NOMO-1 (cell line): ENCODE measurements around the gene PEX1.
"Not testable (repeated sequence)": the region's sequence is repeated elsewhere in the genome, so short reads cannot be mapped to it uniquely, and the experiment has no call there.

Experiments used
- DNase-seq, 2 experiments: peaks; one replicate each; lab custom pipeline; 2025; ENCODE audit not compliant: unreplicated experiment in 2 of 2; lab: John Stamatoyannopoulos, UW

PEX1 gene

DNA sequence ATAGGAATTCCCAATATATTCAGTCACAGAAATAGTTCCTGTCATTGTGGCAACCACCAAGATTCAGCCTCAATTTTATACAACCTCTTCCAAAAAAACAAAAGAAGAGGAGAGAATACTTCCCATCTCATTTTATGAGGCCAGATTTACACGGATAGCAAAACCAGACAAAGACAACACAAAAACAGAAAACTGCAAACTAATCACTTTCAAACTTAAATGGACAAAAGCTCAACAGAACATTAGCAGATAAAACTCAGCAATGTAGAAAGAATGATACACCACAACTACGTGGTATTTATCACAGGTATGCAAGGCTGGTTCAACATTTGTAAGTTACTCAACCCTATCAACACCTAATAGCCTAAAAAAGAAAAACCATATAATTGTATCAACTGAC lies 22.0 kb downstream of the PEX1 start:
- no peak for DNase-seq

DNA sequence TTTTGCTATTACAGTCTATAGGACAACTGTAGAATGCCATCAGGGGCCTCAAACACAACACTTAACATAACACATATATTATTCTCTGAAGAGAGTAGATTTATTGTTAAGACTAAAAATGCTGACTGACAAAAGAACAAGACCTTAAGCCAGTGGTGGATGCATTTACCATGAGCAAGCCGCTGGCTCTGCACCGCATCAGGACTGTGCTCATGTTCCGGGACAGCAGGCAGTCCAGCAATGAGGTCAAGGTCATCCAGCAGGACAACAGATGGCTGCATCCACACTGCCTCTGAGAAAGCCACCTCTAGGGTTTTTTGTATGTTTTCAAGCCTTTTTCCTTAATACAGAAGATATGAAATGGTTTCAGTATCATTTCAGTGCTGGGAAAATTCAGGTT lies 23.8 kb downstream of the PEX1 start:
- no peak for DNase-seq

DNA sequence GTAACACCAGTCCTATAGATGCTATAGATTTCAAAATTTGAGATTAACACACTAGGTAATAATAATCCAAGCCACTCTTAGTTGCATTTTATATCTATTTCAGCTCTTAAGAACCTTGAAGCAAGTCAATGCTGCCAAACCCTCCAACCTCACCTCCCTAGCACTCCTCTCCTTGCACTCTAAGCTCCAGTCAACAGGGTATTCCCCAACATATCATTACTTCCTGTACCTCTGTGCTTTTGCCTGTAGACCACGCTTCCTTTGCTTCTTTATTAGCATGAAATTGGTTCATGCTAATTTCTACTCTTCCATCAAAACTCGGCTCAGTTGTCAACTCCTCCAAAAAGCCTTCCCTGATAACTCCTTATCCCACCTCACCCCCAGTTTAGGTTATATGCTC lies 24.6 kb downstream of the PEX1 start:
- DNase-seq: no peak

DNA sequence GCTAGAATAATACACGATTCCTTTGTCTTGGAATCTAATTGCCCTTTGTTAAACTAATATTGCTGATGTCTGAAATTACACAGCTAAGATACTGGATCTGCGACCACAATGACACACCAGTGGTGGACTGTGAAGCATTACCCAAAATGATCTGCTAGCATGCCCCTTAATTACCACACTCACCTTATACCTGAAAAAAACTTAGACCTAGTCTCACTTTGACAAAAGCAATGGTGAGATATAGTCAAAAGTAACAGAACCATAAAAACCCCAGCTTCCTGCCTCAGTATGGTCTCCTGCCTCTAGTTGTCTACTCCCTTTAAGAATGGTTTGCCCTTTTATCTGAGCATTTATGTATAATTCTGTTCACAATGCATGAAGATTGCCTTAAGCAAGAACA lies 29.8 kb downstream of the PEX1 start:
- no peak for DNase-seq

DNA sequence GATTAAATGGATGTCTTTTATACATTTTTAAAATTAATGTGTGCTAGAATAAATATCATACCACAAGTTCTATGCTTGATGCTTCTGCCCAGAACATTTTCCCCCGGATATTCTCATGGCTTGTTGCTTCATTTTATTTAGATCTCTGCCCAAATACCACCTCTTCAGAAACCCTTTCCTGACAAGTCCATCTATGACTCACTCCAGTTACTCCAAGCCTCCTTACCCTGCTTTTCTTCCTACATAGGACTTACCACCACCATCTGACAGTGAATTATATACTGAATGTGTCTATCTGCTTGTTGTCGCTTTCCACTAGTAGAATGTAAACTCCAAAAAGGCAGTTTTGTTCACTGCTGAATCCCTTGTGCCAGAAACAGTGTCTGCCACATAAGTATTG lies 31.4 kb downstream of the PEX1 start:
- DNase-seq: no peak

DNA sequence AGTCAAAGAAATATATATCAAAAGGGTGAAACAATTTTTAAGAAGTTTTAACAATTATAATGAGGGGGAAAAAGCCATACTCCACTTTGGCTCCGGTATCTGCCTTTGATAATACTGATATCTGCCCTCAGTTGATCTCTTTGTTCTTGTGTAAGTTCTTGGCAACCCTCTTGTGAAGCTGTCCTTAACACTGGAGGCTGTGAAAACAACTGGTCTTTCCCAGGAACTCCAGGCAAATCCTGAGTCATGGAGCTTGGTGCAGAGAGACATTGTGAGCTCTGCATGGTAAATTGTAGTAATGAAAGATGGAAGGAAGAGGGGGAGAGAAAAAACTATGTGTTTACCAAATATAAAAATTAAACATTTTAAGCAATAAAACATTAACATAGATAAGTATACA lies 38.7 kb downstream of the PEX1 start:
- DNase-seq: no peak

DNA sequence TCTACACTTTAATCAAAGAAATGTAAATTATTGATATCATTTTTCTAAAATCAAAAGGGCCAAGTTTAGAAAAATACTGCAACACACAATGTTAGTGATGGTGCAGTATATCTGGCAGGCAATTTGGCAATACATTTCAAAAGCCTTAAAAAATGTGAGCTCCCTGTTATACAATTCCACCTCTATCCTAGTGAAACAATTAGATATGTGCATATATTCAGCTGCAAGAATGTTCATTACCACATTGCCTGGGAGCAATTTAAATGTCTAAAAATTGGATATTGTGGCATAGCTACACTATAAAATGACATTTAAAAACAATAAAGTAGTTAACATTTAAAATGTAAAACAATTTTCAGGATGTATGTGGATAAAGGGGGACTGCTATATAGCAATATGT lies 40.5 kb downstream of the PEX1 start:
- no peak for DNase-seq

DNA sequence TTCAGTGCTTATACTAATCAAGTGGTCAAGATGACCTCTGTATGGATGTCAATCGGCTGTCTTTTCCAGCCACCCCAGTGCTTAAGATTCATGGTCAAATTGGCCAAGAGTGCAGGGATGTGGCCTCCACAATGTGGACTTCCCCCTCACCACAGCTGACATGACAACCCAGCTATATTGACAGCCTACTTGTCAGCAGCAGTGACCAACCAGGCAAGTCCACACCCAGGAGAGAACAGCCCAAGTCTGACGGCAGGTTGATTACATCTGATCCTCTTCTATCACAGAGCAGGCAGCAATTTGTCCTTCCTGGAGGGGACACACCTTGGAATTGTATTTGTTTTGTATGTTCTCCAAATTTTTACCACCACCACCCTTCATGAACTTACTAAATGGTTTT lies 42.3 kb downstream of the PEX1 start:
- DNase-seq: no peak

DNA sequence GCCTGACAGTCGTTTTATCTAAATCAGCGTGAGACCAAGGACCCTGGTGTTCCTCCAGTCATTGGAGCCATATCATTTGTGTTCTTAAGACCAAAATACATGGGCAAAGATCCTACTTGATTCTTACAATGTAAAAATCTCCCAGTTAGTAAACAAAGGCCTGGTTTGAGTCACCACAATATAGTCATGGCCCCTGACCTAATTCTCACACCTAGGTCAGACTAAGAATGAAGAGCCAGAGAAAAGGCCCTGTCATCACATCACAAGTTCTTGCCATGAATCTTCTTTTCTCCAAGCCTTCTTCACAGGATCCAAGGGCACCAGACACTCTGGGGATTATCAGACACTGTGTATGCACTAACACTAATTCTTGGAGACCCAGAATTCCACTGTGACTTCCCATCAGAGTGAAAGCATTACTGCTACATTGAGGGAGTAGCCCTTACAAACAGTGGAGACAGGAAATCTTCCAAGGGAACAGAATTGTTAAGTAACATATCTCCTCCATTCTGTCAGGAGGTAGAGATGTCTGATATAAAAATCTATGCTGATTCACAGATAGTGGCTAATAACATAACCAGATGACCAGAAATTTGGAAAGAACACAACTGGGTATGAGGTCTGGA lies 42.9 kb downstream of the PEX1 start:
- DNase-seq: no peak

DNA sequence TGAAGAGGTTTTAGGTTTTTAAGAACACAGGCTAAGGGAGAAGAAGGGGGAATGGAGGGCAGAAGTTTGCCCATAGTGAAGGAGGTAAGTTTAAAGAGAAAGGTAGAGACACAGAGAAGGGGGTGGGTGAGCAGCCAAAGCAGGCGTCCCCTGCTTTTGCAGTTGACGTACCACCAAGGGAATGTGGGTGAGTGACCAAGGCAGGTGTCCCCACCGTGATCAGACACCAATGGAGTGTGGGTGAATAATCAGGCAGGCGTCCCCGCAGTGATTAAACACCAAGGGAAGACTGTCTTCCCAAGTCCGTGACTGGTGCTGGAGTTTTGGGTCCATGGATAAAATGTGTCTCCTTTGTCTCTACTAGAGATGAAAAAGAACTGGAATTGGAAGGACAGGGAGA lies 44.1 kb downstream of the PEX1 start:
- not testable (repeated sequence) for DNase-seq

DNA sequence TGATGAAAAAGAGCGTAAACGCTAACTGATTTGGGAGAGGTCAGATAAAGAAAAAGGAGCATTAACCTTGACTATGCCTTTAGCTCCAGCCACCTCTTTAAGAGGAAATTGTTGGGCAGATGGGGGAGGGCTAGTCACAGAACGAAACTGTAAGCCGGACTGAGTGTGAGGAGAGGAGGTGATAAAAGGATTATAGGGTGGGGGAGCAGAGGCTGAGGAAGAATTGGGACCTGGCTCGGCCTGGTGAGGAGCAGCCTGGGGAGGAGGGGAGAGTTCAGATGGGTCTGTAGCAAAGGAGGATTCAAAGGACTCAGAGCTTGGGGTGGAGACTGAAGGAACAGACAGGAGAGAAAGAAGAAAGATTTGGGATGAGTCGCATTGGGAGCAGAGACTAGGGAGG lies 44.7 kb downstream of the PEX1 start:
- DNase-seq: not testable (repeated sequence)

DNA sequence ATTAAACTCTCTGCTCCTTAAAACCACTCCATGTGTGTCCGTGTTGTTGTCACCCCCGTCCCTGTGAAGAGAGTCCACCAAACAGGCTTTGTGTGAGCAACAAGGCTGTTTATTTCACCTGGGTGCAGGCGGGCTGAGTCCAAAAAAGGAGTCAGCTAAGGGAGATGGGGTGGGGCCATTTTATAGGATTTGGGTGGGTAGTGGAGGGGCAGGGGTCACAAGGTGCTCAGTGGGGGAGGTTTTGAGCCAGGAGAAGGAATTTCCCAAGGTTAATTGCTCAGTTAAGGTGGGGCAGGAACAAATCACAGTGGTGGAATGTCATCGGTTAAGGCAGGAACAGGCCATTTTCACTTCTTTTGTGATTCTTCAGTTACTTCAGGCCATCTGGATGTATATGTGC lies 49.2 kb downstream of the PEX1 start:
- not testable (repeated sequence) for DNase-seq

DNA sequence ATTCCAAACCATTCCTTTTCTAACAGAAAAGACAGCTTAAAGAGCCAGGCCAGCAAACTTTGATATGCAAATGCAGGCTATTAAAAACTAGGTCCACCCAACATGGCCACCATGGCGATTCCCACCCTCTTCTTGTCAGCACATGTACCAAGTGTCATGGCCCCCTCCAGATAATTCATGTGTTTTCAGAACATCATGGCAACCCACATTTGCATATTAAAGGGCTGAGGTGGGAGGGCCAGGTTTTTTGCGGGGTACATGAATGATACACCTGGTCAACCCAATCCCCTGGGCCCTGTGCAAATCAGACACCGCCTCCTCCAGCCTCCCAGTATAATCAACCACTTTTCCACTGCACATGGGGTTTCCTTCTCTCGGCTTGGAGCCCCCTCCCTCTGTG lies 49.6 kb downstream of the PEX1 start:
- DNase-seq: no peak

DNA sequence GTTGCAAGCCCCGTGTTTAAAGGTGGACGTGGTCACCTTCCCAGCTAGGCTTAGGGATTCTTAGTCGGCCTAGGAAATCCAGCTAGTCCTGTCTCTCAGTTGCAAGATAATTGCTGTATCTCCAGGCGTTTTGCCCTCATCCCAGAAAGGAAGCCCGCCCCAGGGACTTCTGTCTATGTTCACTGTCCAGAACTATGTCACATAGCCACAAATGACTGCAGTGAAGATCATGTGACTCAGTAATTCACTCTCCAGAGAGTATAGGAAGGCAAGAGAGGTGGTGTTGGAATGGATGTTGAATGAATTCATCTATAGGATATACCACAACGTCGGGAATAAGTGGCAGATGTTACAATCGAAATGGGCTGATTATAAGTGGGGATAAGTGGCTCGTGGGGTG lies 50.2 kb downstream of the PEX1 start:
- DNase-seq: no peak

DNA sequence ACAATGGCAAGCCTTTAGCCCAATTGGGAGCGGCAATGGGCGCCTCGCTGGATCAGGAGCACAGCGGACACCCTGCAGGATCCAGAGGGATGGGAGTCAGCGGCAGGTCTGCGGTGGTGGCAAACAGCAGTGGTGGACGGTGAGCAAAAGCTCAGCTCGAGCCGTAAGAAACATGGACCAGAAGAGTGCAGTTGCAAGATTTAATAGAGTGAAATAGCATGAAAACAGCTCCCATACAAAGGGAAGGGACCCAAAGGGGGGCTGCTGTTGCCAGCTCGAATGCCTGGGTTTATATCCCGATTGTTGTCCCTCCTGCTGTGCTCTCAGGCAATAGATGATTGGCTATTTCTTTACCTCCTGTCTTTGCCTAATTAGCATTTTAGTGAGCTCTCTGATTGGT lies 50.6 kb downstream of the PEX1 start, which contains the start of gene ERVW-1:
ERVW-1 (minus strand) TSS at position 266 of the 400 bp plus-strand sequence. CDS start 7,565 bp downstream, outside the sequence.
- DNase-seq: not testable (repeated sequence)

DNA sequence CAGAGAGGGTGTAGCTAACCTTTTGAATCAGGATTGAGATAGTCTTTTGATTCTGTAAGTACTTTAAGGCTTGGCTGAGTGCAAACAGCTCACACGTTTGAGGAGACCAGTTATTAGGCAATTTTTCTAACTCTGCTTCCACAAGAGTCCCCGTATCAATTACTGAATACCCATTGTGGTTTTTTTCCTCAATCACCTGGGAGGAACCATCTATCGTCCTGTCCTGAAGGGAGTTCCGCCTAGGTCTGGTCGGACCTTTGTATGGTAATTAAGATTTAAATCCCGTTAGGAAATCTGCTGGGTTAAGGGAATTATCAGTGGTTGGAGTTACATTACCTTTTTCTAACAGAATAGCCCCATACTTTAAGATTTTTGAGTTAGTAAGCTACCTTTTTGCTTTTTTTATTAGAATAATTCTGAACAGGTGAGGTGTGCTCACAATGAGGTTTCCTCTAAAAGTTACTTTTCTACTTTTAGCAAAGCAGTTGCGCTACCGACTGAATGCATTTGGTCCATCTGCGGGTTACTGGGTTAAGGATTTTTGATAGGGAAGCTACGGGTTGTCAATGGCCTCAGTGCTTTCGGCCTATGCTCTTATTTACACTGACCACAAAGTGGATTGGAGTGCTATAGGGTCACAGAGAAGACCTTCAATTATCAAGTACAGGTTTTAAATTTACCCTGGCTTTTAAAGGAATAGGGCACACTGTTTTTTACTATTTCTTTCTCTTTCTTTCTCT lies 52.3 kb downstream of the PEX1 start:
- not testable (repeated sequence) for DNase-seq

DNA sequence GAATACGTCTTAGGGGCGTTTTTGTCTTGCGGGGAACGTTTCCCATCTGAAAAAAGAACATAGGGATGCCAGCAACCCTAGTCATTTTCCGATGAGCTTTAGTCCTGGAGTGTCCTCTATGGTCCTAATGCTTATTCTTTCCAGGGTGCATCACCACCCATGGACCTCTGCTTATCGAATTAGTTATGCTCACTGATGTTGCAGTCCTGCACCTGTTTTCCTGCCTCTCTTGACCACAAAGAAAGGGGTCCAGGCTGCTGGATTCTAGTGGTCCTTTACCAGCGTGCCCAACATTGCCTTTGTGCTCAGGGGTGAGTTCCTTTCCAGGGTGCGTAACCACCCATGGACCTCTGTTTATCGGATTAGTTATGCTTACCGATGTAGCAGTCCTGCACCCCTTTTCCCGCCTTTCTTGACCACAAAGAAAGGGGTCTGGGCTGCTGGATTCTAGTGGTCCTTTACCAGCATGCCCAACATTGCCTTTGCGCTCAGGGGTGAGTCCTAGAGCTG lies 53.0 kb downstream of the PEX1 start:
- not testable (repeated sequence) for DNase-seq

DNA sequence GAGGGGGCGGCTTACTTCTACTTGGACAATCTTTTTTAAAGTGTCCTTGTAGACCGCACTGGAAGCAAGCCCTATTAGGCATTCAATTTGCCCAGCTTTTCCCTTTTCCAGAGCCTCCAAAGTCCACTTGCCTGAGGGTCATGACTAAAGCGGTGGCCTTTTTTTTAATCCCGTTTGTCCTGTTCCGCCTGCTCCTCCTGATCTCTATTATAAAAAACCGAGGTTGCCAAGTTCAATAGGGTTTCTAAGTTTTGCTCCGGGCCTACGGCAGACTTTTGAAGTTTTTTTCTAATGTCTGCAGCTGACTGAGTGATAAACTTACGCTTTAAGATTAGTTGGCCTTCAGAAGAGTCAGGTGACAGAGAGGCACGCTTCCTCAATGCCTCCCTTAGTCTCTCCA lies 54.3 kb downstream of the PEX1 start:
- DNase-seq: not testable (repeated sequence)

DNA sequence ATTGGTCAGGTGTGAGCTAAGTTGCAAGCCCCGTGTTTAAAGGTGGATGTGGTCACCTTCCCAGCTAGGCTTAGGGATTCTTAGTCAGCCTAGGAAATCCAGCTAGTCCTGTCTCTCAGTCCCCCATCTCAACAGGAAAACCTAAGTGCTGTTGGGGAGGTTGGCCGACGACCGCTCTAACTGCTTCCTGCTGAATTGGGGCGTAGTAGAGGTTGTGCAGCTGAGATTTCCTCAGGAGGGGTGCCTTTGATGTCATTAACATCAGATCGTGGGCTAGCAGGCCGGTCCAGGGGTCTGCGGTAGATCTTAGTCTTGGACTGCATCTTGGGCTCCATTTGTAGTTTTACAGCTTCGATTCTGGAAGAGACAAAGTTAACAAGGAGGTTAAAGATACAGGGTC lies 59.7 kb downstream of the PEX1 start:
- not testable (repeated sequence) for DNase-seq

DNA sequence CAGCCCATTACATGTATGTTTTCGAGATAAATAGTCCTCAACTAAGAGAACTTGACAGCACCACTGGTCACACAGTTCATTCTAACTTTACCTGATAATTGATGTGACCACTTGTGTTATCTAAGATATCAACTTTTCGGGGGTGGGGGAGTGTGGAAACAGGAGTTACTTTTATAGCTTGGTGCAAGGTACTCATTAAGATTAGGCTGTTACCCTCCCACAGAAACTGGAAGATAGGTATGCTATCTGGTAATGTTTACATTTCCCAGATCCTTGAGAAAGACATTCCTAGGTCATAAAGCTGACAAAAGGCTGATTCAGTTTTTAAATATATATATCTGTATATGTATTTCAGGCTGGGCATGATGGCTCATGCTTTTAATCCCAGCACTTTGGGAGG lies 61.6 kb downstream of the PEX1 start:
- DNase-seq: no peak

DNA sequence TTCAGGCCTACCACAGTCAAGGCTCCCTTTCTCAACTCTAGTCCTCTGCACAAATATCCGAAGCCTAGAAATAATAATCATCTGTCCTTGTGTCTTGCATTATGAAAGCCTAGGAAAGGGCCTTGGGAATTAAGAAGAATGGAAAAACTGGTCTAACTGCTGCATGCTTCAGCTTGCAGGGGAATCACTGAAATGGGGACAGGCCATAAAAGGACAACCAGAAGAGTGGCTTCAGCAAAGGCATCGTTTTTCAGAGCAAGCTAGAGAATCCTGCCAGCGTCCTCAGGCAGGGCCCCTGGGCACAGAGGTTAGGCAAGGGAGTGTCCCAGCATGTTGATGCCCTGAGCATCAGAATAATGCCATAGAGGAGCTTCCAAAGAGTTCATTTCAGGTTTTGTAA lies 63.8 kb downstream of the PEX1 start:
- no peak for DNase-seq

DNA sequence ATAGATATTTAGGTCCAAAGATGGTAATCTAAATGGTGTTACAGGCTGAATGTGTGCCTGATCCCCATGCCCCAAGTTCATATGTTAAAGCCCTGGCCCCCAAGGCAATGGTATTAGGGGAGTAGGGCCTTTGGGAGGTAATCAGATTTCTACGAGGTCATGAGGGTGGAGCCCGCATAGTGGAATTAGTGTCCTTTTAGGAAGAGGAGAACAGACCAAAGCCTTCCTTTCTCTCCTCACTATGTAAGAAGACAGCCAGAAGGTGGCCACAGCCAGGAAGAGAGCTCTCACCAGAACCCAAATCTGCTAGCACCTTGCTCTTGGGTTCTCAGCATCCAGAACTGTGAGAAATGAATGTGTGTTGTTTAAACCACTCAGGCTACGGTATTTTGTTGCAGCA lies 65.8 kb downstream of the PEX1 start:
- no peak for DNase-seq
